GM23338 (cell line): ENCODE data around the gene NSRP1. TPM values are rescaled to one million over a fixed set of nuclear protein-coding genes. Genes with fewer than 3 reads are reported as not detected.

Source experiments
- ATAC-seq: fragments of 200-7000 bp; cut with Tn5 transposase; 3 replicates; pipeline ENCODE4 v1.9.1; 2020
- DNase-seq: peaks from one replicate; pipeline ENCODE4 v3.0.0-alpha.2; 2015; ENCODE audit warnings: low spot score
- H2AFZ ChIP-seq: fragments of 200-600 bp; sonication (generic); 2 replicates; pipeline ENCODE4 v1.8.0; 2016; ENCODE audit warnings: antibody characterized with exemption, mild to moderate bottlenecking, moderate library complexity
- H3F3A ChIP-seq: fragments of 200-600 bp; sonication (generic); replicated peaks from 2 replicates; pipeline ENCODE4 v1.8.0; 2017; ENCODE audit warnings: antibody characterized with exemption, mixed run types, low read depth
- H3K27ac ChIP-seq: fragments of 200-600 bp; sonication (generic); 2 replicates; pipeline ENCODE4 v1.6.1; 2016; ENCODE audit warnings: low read depth
- H3K27me3 ChIP-seq: fragments of 200-600 bp; sonication (generic); 2 replicates; pipeline ENCODE4 v1.8.0; 2016; ENCODE audit warnings: mild to moderate bottlenecking, mixed run types, moderate library complexity; ENCODE audit not compliant: insufficient read depth
- H3K36me3 ChIP-seq: fragments of 200-600 bp; sonication (generic); 2 replicates; pipeline ENCODE4 v1.8.0; 2016; ENCODE audit warnings: mild to moderate bottlenecking; ENCODE audit not compliant: insufficient read depth
- H3K4me1 ChIP-seq: fragments of 200-600 bp; sonication (generic); 2 replicates; pipeline ENCODE4 v1.8.0; 2016; ENCODE audit warnings: mild to moderate bottlenecking, moderate library complexity; ENCODE audit not compliant: insufficient read depth
- H3K4me2 ChIP-seq: fragments of 200-600 bp; sonication (generic); 2 replicates; pipeline ENCODE4 v1.7.1; 2017; ENCODE audit warnings: mixed run types
- H3K4me3 ChIP-seq: fragments of 200-600 bp; sonication (generic); 2 replicates; pipeline ENCODE4 v1.6.1; 2016; ENCODE audit warnings: mixed run types
- H3K79me2 ChIP-seq: fragments of 200-600 bp; sonication (generic); replicated peaks from 2 replicates; pipeline ENCODE4 v1.8.0; 2017; ENCODE audit warnings: mild to moderate bottlenecking; ENCODE audit not compliant: insufficient read depth
- H3K9me2 ChIP-seq: fragments of 200-600 bp; sonication (generic); 2 replicates; pipeline ENCODE4 v1.8.0; 2017; ENCODE audit not compliant: insufficient read depth
- H4K20me1 ChIP-seq: fragments of 200-600 bp; sonication (generic); replicated peaks from 2 replicates; pipeline ENCODE4 v1.8.0; 2017; ENCODE audit warnings: mild to moderate bottlenecking; ENCODE audit not compliant: insufficient read depth
- H3K27ac Mint-ChIP-seq: 2 replicates; pipeline ENCODE4 v1.8.0; 2020; ENCODE audit warnings: inconsistent platforms, mild to moderate bottlenecking, moderate library complexity, mixed read lengths
- H3K27me3 Mint-ChIP-seq: 3 replicates; pipeline ENCODE4 v1.8.0; 2022; ENCODE audit warnings: low read depth, mild to moderate bottlenecking, moderate library complexity, mixed read lengths, inconsistent platforms; ENCODE audit not compliant: insufficient read depth, poor library complexity
- H3K36me3 Mint-ChIP-seq: 3 replicates; pipeline ENCODE4 v1.8.0; 2021; ENCODE audit warnings: low read depth, mild to moderate bottlenecking, inconsistent platforms, moderate library complexity, mixed read lengths
- H3K4me1 Mint-ChIP-seq: 3 replicates; pipeline ENCODE4 v1.8.0; 2020; ENCODE audit warnings: mild to moderate bottlenecking, inconsistent platforms, mixed read lengths
- H3K4me3 Mint-ChIP-seq: 3 replicates; pipeline ENCODE4 v1.8.0; 2021; ENCODE audit warnings: moderate library complexity, mild to moderate bottlenecking, inconsistent platforms, mixed read lengths
- H3K9me3 Mint-ChIP-seq: 3 replicates; pipeline ENCODE4 v1.8.0; 2020; ENCODE audit warnings: moderate library complexity, mild to moderate bottlenecking, inconsistent platforms, mixed read lengths
- CREB1 ChIP-seq: fragments of 250-450 bp; sonication (Bioruptor Pico); IDR thresholded peaks from 2 replicates; pipeline ENCODE4 v1.5.0; 2020; ENCODE audit warnings: low read depth, mild to moderate bottlenecking, moderate library complexity
- CTCF ChIP-seq, 2 experiments: fragments of 200-600 bp in 1 of 2; sonication (generic) in 1 of 2; conservative IDR thresholded peaks; 2 replicates each; pipeline versions ENCODE4 v1.5.1 to v1.6.1; 2016 to 2017; ENCODE audit warnings: antibody characterized with exemption in 2 of 2, low read depth in 2 of 2, mild to moderate bottlenecking in 2 of 2, moderate library complexity in 1 of 2
- EZH2 ChIP-seq: fragments of 200-600 bp; sonication (generic); IDR thresholded peaks from one replicate; pipeline ENCODE4 v1.8.0; 2017; ENCODE audit warnings: antibody characterized with exemption, mild to moderate bottlenecking, low read depth; ENCODE audit not compliant: unreplicated experiment
- EZH2phosphoT487 ChIP-seq: fragments of 200-600 bp; sonication (generic); IDR thresholded peaks from one replicate; pipeline ENCODE4 v1.8.1; 2018; ENCODE audit warnings: antibody characterized with exemption; ENCODE audit not compliant: unreplicated experiment
- JUNB ChIP-seq: IDR thresholded peaks from one replicate; pipeline ENCODE4 v1.6.1; 2016; ENCODE audit warnings: antibody characterized with exemption; ENCODE audit not compliant: unreplicated experiment
- NANOG ChIP-seq: IDR thresholded peaks from 2 replicates; pipeline ENCODE4 v1.6.1; 2016; ENCODE audit warnings: antibody characterized with exemption, borderline replicate concordance
- POLR2AphosphoS5 ChIP-seq: IDR thresholded peaks from 2 replicates; pipeline ENCODE4 v1.6.1; 2016; ENCODE audit warnings: antibody characterized with exemption, low read depth
- STAT1 ChIP-seq: IDR thresholded peaks from one replicate; pipeline ENCODE4 v1.6.1; 2016; ENCODE audit warnings: antibody characterized with exemption; ENCODE audit not compliant: unreplicated experiment
- ZNF114 ChIP-seq: fragments of 250-450 bp; sonication (Bioruptor Pico); IDR thresholded peaks from 2 replicates; pipeline ENCODE4 v1.5.0; 2020; ENCODE audit warnings: mild to moderate bottlenecking, moderate library complexity
- ZNF331 ChIP-seq: fragments of 250-450 bp; sonication (Bioruptor Pico); IDR thresholded peaks from 2 replicates; pipeline ENCODE4 v1.5.0; 2020; ENCODE audit warnings: low read depth, mild to moderate bottlenecking, moderate library complexity
- polyA plus RNA-seq: library from polyadenylated mRNA; unstranded; fragments of >200 nt; fragmentation: Nextera tagmentation; extraction: Ambion mirVana; gene quantifications from 2 replicates; pipeline ENCODE4 v1.2.1, GENCODE V29; 2016
- total RNA-seq: library from RNA; depleted of rRNA; stranded (reverse); fragments of >200 nt; shearing (Covaris generic); gene quantifications from 2 replicates; pipeline ENCODE4 v1.2.3, GENCODE V29; 2014
- TF ChIP-seq, protein P1 (sequence below): IDR thresholded peaks from one replicate; pipeline ENCODE4 v1.6.1; 2018; ENCODE audit warnings: antibody characterized with exemption; ENCODE audit not compliant: unreplicated experiment
- TF ChIP-seq, protein P2 (sequence below): IDR thresholded peaks from 2 replicates; pipeline ENCODE4 v1.6.1; 2016; ENCODE audit warnings: antibody characterized with exemption
- TF ChIP-seq, protein P3 (sequence below): fragments of 250-450 bp; sonication (Bioruptor Pico); IDR thresholded peaks from 2 replicates; pipeline ENCODE4 v1.5.0; 2020; ENCODE audit warnings: mild to moderate bottlenecking, moderate library complexity

NSRP1 gene
- total and polyA plus RNA-seq, 2 experiments from 2014 or later, result 15.7 to 110 TPM

DNA sequence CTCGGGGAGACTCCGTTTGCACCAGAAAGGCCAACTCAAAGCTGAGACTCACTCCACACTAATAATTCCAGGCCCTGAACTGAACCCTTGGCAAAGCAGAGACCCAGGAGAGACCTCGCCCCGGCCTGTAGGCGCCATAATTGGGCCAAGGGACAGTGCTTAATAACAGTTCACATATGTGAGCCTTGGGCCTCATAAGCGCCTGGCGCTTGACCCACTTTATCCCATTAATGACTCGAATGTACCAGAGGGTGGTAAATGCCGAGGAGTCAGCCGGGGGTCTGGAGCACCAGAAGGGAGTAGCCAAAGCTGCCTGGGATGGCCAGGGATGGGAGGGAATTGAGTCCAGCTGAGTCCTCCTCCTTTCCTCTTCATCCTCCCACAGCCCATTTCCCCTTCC lies 94.3 kb downstream of the NSRP1 start:
- Histone ChIP-seq H2AFZ (no peak overlapping the region), H3K36me3 (no peaks in the 10 kb centered on the region), H4K20me1 (no peaks in the 10 kb centered on the region), H3K4me1 (no peaks in the 10 kb centered on the region), H3K9me2 (no peaks in the 10 kb centered on the region), H3K27me3 (no peaks in the 10 kb centered on the region), H3K4me3 (no peak overlapping the region), H3F3A (no peaks in the 10 kb centered on the region), H3K79me2 (no peaks in the 10 kb centered on the region), H3K27ac (no peak overlapping the region), H3K4me2 (no peak overlapping the region)
- H3K4me3 Mint-ChIP-seq, result no peak overlapping the region
- H3K27me3 Mint-ChIP-seq, result peaks cover 3% of the 10 kb centered on the region
- DNase-seq (no peak), ATAC-seq (no peak)
- no peak overlapping the region for H3K27ac Mint-ChIP-seq
- no peak for TF ChIP-seq POLR2AphosphoS5
- TF ChIP-seq NANOG, result no peak
- no peak for TF ChIP-seq CREB1
- no peak for TF ChIP-seq EZH2phosphoT487
- TF ChIP-seq CTCF (conservative IDR thresholded peaks at IDR 0.05; ENCODE audit: low read depth in 2 of 2), result no peak
- TF ChIP-seq EZH2, result no peak
- TF ChIP-seq, protein P1, sequence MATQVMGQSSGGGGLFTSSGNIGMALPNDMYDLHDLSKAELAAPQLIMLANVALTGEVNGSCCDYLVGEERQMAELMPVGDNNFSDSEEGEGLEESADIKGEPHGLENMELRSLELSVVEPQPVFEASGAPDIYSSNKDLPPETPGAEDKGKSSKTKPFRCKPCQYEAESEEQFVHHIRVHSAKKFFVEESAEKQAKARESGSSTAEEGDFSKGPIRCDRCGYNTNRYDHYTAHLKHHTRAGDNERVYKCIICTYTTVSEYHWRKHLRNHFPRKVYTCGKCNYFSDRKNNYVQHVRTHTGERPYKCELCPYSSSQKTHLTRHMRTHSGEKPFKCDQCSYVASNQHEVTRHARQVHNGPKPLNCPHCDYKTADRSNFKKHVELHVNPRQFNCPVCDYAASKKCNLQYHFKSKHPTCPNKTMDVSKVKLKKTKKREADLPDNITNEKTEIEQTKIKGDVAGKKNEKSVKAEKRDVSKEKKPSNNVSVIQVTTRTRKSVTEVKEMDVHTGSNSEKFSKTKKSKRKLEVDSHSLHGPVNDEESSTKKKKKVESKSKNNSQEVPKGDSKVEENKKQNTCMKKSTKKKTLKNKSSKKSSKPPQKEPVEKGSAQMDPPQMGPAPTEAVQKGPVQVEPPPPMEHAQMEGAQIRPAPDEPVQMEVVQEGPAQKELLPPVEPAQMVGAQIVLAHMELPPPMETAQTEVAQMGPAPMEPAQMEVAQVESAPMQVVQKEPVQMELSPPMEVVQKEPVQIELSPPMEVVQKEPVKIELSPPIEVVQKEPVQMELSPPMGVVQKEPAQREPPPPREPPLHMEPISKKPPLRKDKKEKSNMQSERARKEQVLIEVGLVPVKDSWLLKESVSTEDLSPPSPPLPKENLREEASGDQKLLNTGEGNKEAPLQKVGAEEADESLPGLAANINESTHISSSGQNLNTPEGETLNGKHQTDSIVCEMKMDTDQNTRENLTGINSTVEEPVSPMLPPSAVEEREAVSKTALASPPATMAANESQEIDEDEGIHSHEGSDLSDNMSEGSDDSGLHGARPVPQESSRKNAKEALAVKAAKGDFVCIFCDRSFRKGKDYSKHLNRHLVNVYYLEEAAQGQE, result no peak
- no peak for TF ChIP-seq STAT1
- TF ChIP-seq, protein P2, sequence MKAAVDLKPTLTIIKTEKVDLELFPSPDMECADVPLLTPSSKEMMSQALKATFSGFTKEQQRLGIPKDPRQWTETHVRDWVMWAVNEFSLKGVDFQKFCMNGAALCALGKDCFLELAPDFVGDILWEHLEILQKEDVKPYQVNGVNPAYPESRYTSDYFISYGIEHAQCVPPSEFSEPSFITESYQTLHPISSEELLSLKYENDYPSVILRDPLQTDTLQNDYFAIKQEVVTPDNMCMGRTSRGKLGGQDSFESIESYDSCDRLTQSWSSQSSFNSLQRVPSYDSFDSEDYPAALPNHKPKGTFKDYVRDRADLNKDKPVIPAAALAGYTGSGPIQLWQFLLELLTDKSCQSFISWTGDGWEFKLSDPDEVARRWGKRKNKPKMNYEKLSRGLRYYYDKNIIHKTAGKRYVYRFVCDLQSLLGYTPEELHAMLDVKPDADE, result no peak
- no peak for TF ChIP-seq ZNF114 (CRISPR knock-in tag)
- no peak for TF ChIP-seq JUNB
- TF ChIP-seq, protein P3, sequence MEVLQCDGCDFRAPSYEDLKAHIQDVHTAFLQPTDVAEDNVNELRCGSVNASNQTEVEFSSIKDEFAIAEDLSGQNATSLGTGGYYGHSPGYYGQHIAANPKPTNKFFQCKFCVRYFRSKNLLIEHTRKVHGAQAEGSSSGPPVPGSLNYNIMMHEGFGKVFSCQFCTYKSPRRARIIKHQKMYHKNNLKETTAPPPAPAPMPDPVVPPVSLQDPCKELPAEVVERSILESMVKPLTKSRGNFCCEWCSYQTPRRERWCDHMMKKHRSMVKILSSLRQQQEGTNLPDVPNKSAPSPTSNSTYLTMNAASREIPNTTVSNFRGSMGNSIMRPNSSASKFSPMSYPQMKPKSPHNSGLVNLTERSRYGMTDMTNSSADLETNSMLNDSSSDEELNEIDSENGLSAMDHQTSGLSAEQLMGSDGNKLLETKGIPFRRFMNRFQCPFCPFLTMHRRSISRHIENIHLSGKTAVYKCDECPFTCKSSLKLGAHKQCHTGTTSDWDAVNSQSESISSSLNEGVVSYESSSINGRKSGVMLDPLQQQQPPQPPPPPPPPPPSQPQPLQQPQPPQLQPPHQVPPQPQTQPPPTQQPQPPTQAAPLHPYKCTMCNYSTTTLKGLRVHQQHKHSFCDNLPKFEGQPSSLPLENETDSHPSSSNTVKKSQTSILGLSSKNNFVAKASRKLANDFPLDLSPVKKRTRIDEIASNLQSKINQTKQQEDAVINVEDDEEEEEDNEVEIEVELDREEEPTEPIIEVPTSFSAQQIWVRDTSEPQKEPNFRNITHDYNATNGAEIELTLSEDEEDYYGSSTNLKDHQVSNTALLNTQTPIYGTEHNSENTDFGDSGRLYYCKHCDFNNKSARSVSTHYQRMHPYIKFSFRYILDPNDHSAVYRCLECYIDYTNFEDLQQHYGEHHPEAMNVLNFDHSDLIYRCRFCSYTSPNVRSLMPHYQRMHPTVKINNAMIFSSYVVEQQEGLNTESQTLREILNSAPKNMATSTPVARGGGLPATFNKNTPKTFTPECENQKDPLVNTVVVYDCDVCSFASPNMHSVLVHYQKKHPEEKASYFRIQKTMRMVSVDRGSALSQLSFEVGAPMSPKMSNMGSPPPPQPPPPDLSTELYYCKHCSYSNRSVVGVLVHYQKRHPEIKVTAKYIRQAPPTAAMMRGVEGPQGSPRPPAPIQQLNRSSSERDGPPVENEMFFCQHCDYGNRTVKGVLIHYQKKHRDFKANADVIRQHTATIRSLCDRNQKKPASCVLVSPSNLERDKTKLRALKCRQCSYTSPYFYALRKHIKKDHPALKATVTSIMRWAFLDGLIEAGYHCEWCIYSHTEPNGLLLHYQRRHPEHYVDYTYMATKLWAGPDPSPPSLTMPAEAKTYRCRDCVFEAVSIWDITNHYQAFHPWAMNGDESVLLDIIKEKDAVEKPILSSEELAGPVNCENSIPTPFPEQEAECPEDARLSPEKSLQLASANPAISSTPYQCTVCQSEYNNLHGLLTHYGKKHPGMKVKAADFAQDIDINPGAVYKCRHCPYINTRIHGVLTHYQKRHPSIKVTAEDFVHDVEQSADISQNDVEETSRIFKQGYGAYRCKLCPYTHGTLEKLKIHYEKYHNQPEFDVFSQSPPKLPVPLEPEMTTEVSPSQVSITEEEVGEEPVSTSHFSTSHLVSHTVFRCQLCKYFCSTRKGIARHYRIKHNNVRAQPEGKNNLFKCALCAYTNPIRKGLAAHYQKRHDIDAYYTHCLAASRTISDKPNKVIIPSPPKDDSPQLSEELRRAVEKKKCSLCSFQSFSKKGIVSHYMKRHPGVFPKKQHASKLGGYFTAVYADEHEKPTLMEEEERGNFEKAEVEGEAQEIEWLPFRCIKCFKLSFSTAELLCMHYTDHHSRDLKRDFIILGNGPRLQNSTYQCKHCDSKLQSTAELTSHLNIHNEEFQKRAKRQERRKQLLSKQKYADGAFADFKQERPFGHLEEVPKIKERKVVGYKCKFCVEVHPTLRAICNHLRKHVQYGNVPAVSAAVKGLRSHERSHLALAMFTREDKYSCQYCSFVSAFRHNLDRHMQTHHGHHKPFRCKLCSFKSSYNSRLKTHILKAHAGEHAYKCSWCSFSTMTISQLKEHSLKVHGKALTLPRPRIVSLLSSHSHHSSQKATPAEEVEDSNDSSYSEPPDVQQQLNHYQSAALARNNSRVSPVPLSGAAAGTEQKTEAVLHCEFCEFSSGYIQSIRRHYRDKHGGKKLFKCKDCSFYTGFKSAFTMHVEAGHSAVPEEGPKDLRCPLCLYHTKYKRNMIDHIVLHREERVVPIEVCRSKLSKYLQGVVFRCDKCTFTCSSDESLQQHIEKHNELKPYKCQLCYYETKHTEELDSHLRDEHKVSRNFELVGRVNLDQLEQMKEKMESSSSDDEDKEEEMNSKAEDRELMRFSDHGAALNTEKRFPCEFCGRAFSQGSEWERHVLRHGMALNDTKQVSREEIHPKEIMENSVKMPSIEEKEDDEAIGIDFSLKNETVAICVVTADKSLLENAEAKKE (CRISPR knock-in tag), result no peak
- TF ChIP-seq ZNF331, result no peak
- H3K36me3 Mint-ChIP-seq, result no peaks in the 10 kb centered on the region
- peaks cover 2% of the 10 kb centered on the region; the same call in 1 of the 3 replicates for H3K4me1 Mint-ChIP-seq
- no peaks in the 10 kb centered on the region for H3K9me3 Mint-ChIP-seq
